H1 (cell line): ENCODE data around the gene ARPP21. TPM values are rescaled to one million over a fixed set of nuclear protein-coding genes. Genes with fewer than 3 reads are reported as not detected.

Source experiments
- CTCF ChIA-PET: fragments of 300-600 bp; sonication (Branson Sonifier 250); formaldehyde crosslinking; loops from one replicate; lab custom pipeline; 2021; ENCODE audit not compliant: partially characterized antibody; lab: Charles Lee
- POLR2A ChIA-PET: fragments of 300-600 bp; sonication (Branson Sonifier 250); formaldehyde crosslinking; loops from one replicate; lab custom pipeline; 2021; ENCODE audit warnings: inconsistent platforms; ENCODE audit not compliant: partially characterized antibody; lab: Charles Lee
- DNase-seq, 2 experiments: peaks; one replicate each; pipeline versions ENCODE4 v3.0.0 to v3.0.0-alpha.2; 2010 to 2022; ENCODE audit warnings: low spot score in 2 of 2, low read depth in 1 of 2, mixed read lengths in 1 of 2
- FAIRE-seq: peaks from 2 replicates; lab custom pipeline; 2011; peaks lifted over from hg19 to GRCh38; lab: Jason Lieb, UNC
- H2AFZ ChIP-seq: 2 replicates; pipeline ENCODE4 v1.8.1; 2012; ENCODE audit warnings: low read length, inconsistent platforms
- H2AK5ac ChIP-seq: 2 replicates; pipeline ENCODE4 v1.6.1; 2013; ENCODE audit warnings: low read depth, low read length
- H2BK120ac ChIP-seq: replicated peaks from 2 replicates; pipeline ENCODE3; 2013; ENCODE audit warnings: low read depth, low read length, inconsistent platforms
- H2BK12ac ChIP-seq: 2 replicates; pipeline ENCODE4 v1.6.1; 2013; ENCODE audit warnings: low read depth, low read length
- H2BK15ac ChIP-seq: 2 replicates; pipeline ENCODE4 v1.6.1; 2013; ENCODE audit warnings: low read length
- H2BK20ac ChIP-seq: 2 replicates; pipeline ENCODE4 v1.6.1; 2013; ENCODE audit warnings: low read length
- H2BK5ac ChIP-seq: 2 replicates; pipeline ENCODE4 v1.6.1; 2013; ENCODE audit warnings: low read depth, low read length
- H3K14ac ChIP-seq: 2 replicates; pipeline ENCODE4 v1.6.1; 2013; ENCODE audit warnings: inconsistent platforms; ENCODE audit not compliant: insufficient read length
- H3K18ac ChIP-seq: 2 replicates; pipeline ENCODE4 v1.6.1; 2013; ENCODE audit warnings: low read length; ENCODE audit errors: extremely low read depth
- H3K23ac ChIP-seq: 2 replicates; pipeline ENCODE4 v1.6.1; 2013; ENCODE audit warnings: inconsistent platforms; ENCODE audit not compliant: insufficient read length
- H3K23me2 ChIP-seq: 2 replicates; pipeline ENCODE4 v1.6.1; 2013; ENCODE audit warnings: low read depth, low read length
- H3K27ac ChIP-seq: 2 replicates; pipeline ENCODE4 v1.6.1; 2011; ENCODE audit warnings: low read depth, low read length, inconsistent platforms
- H3K27me3 ChIP-seq, 4 experiments: replicated peaks in 1 of 4; 1 replicate in 1 of 4; 2 replicates in 3 of 4; pipeline versions ENCODE4 v1.6.1 to v1.8.1; 2011 to 2013; ENCODE audit warnings: low read length in 3 of 4, mild to moderate bottlenecking in 3 of 4, inconsistent platforms in 2 of 4, mixed read lengths in 2 of 4, moderate library complexity in 1 of 4; ENCODE audit not compliant: control insufficient read depth in 3 of 4, insufficient read depth in 3 of 4; ENCODE audit errors: extremely low read depth in 1 of 4
- H3K36me3 ChIP-seq, 4 experiments: 2 replicates each; pipeline versions ENCODE4 v1.6.1 to v1.8.1; 2011 to 2013; ENCODE audit warnings: mild to moderate bottlenecking in 4 of 4, low read length in 3 of 4, moderate library complexity in 2 of 4, control low read depth in 1 of 4, inconsistent platforms in 1 of 4; ENCODE audit not compliant: insufficient read depth in 4 of 4, control insufficient read depth in 2 of 4
- H3K4ac ChIP-seq: replicated peaks from 2 replicates; pipeline ENCODE3; 2013; ENCODE audit warnings: low read length, low read depth, mixed read lengths, inconsistent platforms; ENCODE audit not compliant: insufficient read length
- H3K4me1 ChIP-seq, 4 experiments: replicated peaks in 1 of 4; 1 replicate in 1 of 4; 2 replicates in 3 of 4; pipeline versions ENCODE4 v1.6.1 to v1.8.1; 2011 to 2013; ENCODE audit warnings: low read length in 3 of 4, inconsistent platforms in 2 of 4, mixed read lengths in 1 of 4; ENCODE audit not compliant: insufficient read depth in 4 of 4, control insufficient read depth in 3 of 4
- H3K4me2 ChIP-seq, 2 experiments: 2 replicates each; pipeline versions ENCODE4 v1.6.1 to v1.8.1; 2011 to 2013; ENCODE audit warnings: low read depth in 2 of 2, low read length in 2 of 2, control low read depth in 1 of 2, inconsistent platforms in 1 of 2, mild to moderate bottlenecking in 1 of 2; ENCODE audit not compliant: insufficient read depth in 1 of 2
- H3K4me3 ChIP-seq, 4 experiments: fragments of 200-600, 300-600 bp in 1 of 4; sonication (generic), shearing (Covaris generic), sonication (Bioruptor Twin) in 1 of 4; 2 replicates each; pipeline versions ENCODE4 v1.5.1 to v1.8.1; 2011 to 2016; ENCODE audit warnings: low read length in 4 of 4, low read depth in 3 of 4, control low read depth in 2 of 4, inconsistent platforms in 2 of 4, mild to moderate bottlenecking in 2 of 4, mixed read lengths in 1 of 4, moderate library complexity in 1 of 4; ENCODE audit not compliant: insufficient read depth in 2 of 4; ENCODE audit errors: extremely low read depth in 1 of 4
- H3K56ac ChIP-seq: replicated peaks from 2 replicates; pipeline ENCODE3; 2013; ENCODE audit warnings: low read depth, mild to moderate bottlenecking, mixed read lengths, low read length, inconsistent platforms; ENCODE audit not compliant: insufficient read length
- H3K79me1 ChIP-seq: 2 replicates; pipeline ENCODE4 v1.6.1; 2013; ENCODE audit warnings: low read depth, low read length, control low read depth
- H3K79me2 ChIP-seq, 2 experiments: 2 replicates each; pipeline versions ENCODE4 v1.6.1 to v1.8.1; 2012 to 2013; ENCODE audit warnings: low read length in 2 of 2, mild to moderate bottlenecking in 2 of 2, inconsistent platforms in 1 of 2; ENCODE audit not compliant: insufficient read depth in 2 of 2, control insufficient read depth in 1 of 2
- H3K9ac ChIP-seq, 4 experiments: replicated peaks in 1 of 4; 1 replicate in 1 of 4; 2 replicates in 3 of 4; pipeline versions ENCODE4 v1.6.1 to v1.8.1; 2011 to 2013; ENCODE audit warnings: low read depth in 3 of 4, low read length in 3 of 4, control low read depth in 2 of 4, mild to moderate bottlenecking in 2 of 4, moderate library complexity in 2 of 4, inconsistent platforms in 1 of 4; ENCODE audit errors: extremely low read depth in 1 of 4
- H3K9me3 ChIP-seq, 2 experiments: 2 replicates each; pipeline versions ENCODE4 v1.6.1 to v1.8.1; 2012 to 2013; ENCODE audit warnings: mild to moderate bottlenecking in 2 of 2, moderate library complexity in 2 of 2, control low read depth in 1 of 2, inconsistent platforms in 1 of 2, low read depth in 1 of 2, low read length in 1 of 2, mixed read lengths in 1 of 2; ENCODE audit not compliant: insufficient read depth in 2 of 2
- H4K20me1 ChIP-seq, 2 experiments: replicated peaks in 1 of 2; 2 replicates each; pipeline versions ENCODE3 to v1.8.1; 2011 to 2013; ENCODE audit warnings: inconsistent platforms in 2 of 2, low read length in 2 of 2, mild to moderate bottlenecking in 1 of 2; ENCODE audit not compliant: insufficient read depth in 2 of 2, control insufficient read depth in 1 of 2
- H4K5ac ChIP-seq: 2 replicates; pipeline ENCODE4 v1.6.1; 2013; ENCODE audit warnings: low read length, low read depth, mixed read lengths, inconsistent platforms; ENCODE audit not compliant: insufficient read length
- H4K8ac ChIP-seq: 2 replicates; pipeline ENCODE4 v1.8.0; 2013; ENCODE audit warnings: mild to moderate bottlenecking, moderate library complexity, low read length, inconsistent platforms; ENCODE audit not compliant: insufficient read depth; ENCODE audit errors: extremely low read depth
- H4K91ac ChIP-seq: replicated peaks from 2 replicates; pipeline ENCODE3; 2013; ENCODE audit warnings: low read length, mixed read lengths, inconsistent platforms; ENCODE audit not compliant: insufficient read length
- CHD1 ChIP-seq: IDR thresholded peaks from 2 replicates; pipeline ENCODE4 v1.6.1; 2012; ENCODE audit warnings: low read depth, low read length, improper control_type of control experiment
- FOSL1 ChIP-seq: IDR thresholded peaks from 2 replicates; pipeline ENCODE4 v1.6.1; 2011; ENCODE audit warnings: mild to moderate bottlenecking, low read depth, low read length, moderate library complexity; ENCODE audit not compliant: insufficient read depth
- HDAC2 ChIP-seq, 2 experiments: fragments of 300-600 bp in 1 of 2; sonication (generic) in 1 of 2; IDR thresholded peaks; 2 replicates each; pipeline ENCODE4 v1.6.1; 2011 to 2012; ENCODE audit warnings: low read depth in 2 of 2, low read length in 2 of 2, mild to moderate bottlenecking in 2 of 2, moderate library complexity in 2 of 2, borderline replicate concordance in 1 of 2, inconsistent platforms in 1 of 2
- HDAC6 ChIP-seq: IDR thresholded peaks from one replicate; pipeline ENCODE4 v1.7.1; 2012; ENCODE audit warnings: low read depth, mild to moderate bottlenecking, inconsistent platforms, low read length, moderate library complexity
- KDM4A ChIP-seq: IDR thresholded peaks from one replicate; pipeline ENCODE4 v1.7.1; 2012; ENCODE audit warnings: low read depth, mild to moderate bottlenecking, moderate library complexity, low read length, inconsistent platforms; ENCODE audit not compliant: severe bottlenecking
- KDM5A ChIP-seq: fragments of 200-600 bp; IDR thresholded peaks from 2 replicates; pipeline ENCODE4 v1.7.1; 2012; ENCODE audit warnings: mild to moderate bottlenecking, low read length, inconsistent platforms, mixed read lengths
- MAFK ChIP-seq: IDR thresholded peaks from 2 replicates; pipeline ENCODE4 v1.6.1; 2012; ENCODE audit warnings: low read depth, mild to moderate bottlenecking, improper control_type of control experiment, low read length
- SIX5 ChIP-seq: IDR thresholded peaks from 2 replicates; pipeline ENCODE4 v1.6.1; 2011; ENCODE audit warnings: mild to moderate bottlenecking, low read depth, low read length
- SUZ12 ChIP-seq: fragments of 200-600 bp; sonication (generic); IDR thresholded peaks from 2 replicates; pipeline ENCODE4 v1.6.1; 2012; ENCODE audit warnings: mild to moderate bottlenecking, inconsistent platforms, low read length, moderate library complexity, mixed read lengths
- TBP ChIP-seq: IDR thresholded peaks from 2 replicates; pipeline ENCODE4 v1.6.1; 2011; ENCODE audit warnings: low read depth, low read length, improper control_type of control experiment
- YY1 ChIP-seq: IDR thresholded peaks from 2 replicates; pipeline ENCODE4 v1.6.1; 2011; ENCODE audit warnings: low read depth, mild to moderate bottlenecking, low read length
- WGBS, 2 experiments: shearing (Covaris generic) in 1 of 2; methylation state at CpG; one replicate each; pipeline versions ENCODE4 v1.1.6 to v1.1.7; 2013 to 2015; ENCODE audit warnings: low lambda C conversion rate in 2 of 2, mixed read lengths in 2 of 2, inconsistent platforms in 1 of 2, low coverage in 1 of 2, missing lambda C conversion rate in 1 of 2; ENCODE audit not compliant: insufficient replicate concordance in 2 of 2, insufficient coverage in 1 of 2, insufficient read length in 1 of 2; ENCODE audit errors: extremely low coverage in 1 of 2, missing lambda C conversion rate in 1 of 2; 5-methylcytosine and 5-hydroxymethylcytosine counted together
- polyA plus RNA-seq, 7 experiments: library from polyadenylated mRNA; depleted of rRNA in 3 of 7; stranded (reverse) in 5 of 7; unstranded in 2 of 7; fragments of >200 nt in 5 of 7; fragments of 200-250 nt in 2 of 7; gene quantifications; 1 replicate in 5 of 7; 2 replicates in 1 of 7; 4 replicates in 1 of 7; pipeline versions ENCODE4 v1.2.1 to v1.2.3, GENCODE V29; 2011 to 2013; ENCODE audit warnings: missing spikeins in 2 of 7, mixed read lengths in 2 of 7
- total RNA-seq: library from RNA; stranded (reverse); fragmentation: NEBNext Ultra II Directional; extraction: Animal tissue kit (Norgen Biotek cat#: 25700); gene quantifications from 2 replicates; pipeline ENCODE4 v1.2.1, GENCODE V29; 2021
- TF ChIP-seq, protein P1 (sequence below): IDR thresholded peaks from 2 replicates; pipeline ENCODE4 v1.6.1; 2012; ENCODE audit warnings: low read length, inconsistent platforms
- TF ChIP-seq, protein P2 (sequence below): IDR thresholded peaks from 2 replicates; pipeline ENCODE4 v1.6.1; 2011; ENCODE audit warnings: low read depth, mild to moderate bottlenecking, low read length; ENCODE audit not compliant: insufficient read depth

ARPP21 gene
- total and polyA plus RNA-seq, 2 of the 8 experiments (the other 6 are each of a cell fraction or from before 2014, with no cell fraction given) = not detected

DNA sequence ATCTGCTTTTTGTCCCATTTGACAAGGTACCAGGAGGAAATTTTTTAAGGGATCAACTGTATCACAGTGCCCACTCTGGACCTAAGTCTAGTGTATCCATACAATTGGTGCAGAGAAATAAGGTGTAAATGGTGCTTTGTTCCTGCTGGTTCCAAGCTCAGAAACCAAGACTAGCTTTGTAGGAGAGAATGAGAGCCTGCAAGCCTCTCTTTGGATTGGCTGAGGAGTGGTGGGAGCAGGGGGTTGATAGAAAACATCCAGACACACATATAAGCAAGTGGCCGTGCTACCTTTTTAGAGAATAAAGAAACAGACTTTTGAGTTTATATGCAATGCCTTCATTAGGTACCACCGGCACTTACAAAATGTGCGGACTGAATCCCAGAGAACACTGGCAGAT lies 45.8 kb downstream of the ARPP21 start:
- Histone ChIP-seq H4K5ac (no peak overlapping the region), H3K4me2 (no peak overlapping the region), H4K8ac (no peak overlapping the region), H3K23ac (no peak overlapping the region), H4K91ac (no peak overlapping the region), H2BK120ac (no peak overlapping the region), H3K27ac (no peak overlapping the region), H2AK5ac (no peak overlapping the region), H2BK12ac (no peak overlapping the region), H3K4ac (no peak overlapping the region), H4K20me1 (no peaks in the 10 kb centered on the region), H3K27me3 (no peaks in the 10 kb centered on the region), H2BK20ac (no peak overlapping the region), H3K18ac (no peak overlapping the region), H3K14ac (no peak overlapping the region), H2BK15ac (no peak overlapping the region), H3K23me2 (no peaks in the 10 kb centered on the region), H3K9me3 (no peaks in the 10 kb centered on the region), H3K79me2 (no peaks in the 10 kb centered on the region), H3K9ac (no peak overlapping the region), H3K36me3 (no peaks in the 10 kb centered on the region), H3K4me3 (no peak overlapping the region), H3K4me1 (no peaks in the 10 kb centered on the region), H3K56ac (no peak overlapping the region), H2AFZ (no peak overlapping the region), H2BK5ac (no peak overlapping the region), H3K79me1 (no peaks in the 10 kb centered on the region)
- no peak for FAIRE-seq
- no peak for DNase-seq
- ChIA-PET CTCF (no interaction called here), POLR2A (no interaction called here)
- 88% methylated on average over 3 of the region's 3 CpGs; no CpG with 5 or more reads in 1 of the 2 experiments for WGBS, 2 experiments
- TF ChIP-seq, protein P1, sequence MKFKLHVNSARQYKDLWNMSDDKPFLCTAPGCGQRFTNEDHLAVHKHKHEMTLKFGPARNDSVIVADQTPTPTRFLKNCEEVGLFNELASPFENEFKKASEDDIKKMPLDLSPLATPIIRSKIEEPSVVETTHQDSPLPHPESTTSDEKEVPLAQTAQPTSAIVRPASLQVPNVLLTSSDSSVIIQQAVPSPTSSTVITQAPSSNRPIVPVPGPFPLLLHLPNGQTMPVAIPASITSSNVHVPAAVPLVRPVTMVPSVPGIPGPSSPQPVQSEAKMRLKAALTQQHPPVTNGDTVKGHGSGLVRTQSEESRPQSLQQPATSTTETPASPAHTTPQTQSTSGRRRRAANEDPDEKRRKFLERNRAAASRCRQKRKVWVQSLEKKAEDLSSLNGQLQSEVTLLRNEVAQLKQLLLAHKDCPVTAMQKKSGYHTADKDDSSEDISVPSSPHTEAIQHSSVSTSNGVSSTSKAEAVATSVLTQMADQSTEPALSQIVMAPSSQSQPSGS = no peak
- no peak for TF ChIP-seq MAFK
- TF ChIP-seq KDM4A = no peak
- TF ChIP-seq, protein P2, sequence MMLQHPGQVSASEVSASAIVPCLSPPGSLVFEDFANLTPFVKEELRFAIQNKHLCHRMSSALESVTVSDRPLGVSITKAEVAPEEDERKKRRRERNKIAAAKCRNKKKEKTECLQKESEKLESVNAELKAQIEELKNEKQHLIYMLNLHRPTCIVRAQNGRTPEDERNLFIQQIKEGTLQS = no peak
- no peak for TF ChIP-seq SUZ12
- no peak for TF ChIP-seq SIX5
- no peak for TF ChIP-seq KDM5A
- TF ChIP-seq HDAC2 (IDR thresholded peaks at IDR 0.05; ENCODE audit: borderline replicate concordance in 1 of 2, low read depth in 2 of 2, low read length in 2 of 2) = no peak
- no peak for TF ChIP-seq TBP
- TF ChIP-seq YY1 = no peak
- TF ChIP-seq FOSL1 = no peak
- no peak for TF ChIP-seq HDAC6
- no peak for TF ChIP-seq CHD1
